Kidney (tissue), 14 donors: ENCODE data around the gene SLC22A23. TPM values are rescaled to one million over a fixed set of nuclear protein-coding genes. Genes with fewer than 3 reads are reported as not detected.

Experiments
- DNase-seq, 5 donors: peaks; one replicate each; pipeline ENCODE4 v3.0.0-alpha.2; 2013 to 2020
- FAIRE-seq: peaks from 2 replicates; lab custom pipeline; 2012; peaks lifted over from hg19 to GRCh38; lab: Jason Lieb, UNC
- H3K27ac ChIP-seq, 2 donors: one replicate each; pipeline ENCODE4 v1.7.0; 2013; ENCODE audit warnings: low read depth in 2 of 2, low read length in 2 of 2, inconsistent platforms in 1 of 2
- H3K27me3 ChIP-seq: one replicate; pipeline ENCODE4 v1.7.1; 2013; ENCODE audit warnings: low read length, inconsistent platforms; ENCODE audit not compliant: control insufficient read depth, insufficient read depth
- H3K36me3 ChIP-seq, 3 donors: one replicate each; pipeline versions ENCODE4 v1.7.0 to v1.7.1; 2013; ENCODE audit warnings: low read length in 3 of 3, control low read depth in 1 of 3, inconsistent platforms in 1 of 3; ENCODE audit not compliant: insufficient read depth in 3 of 3, control insufficient read depth in 2 of 3
- H3K4me1 ChIP-seq, 3 donors: one replicate each; pipeline versions ENCODE4 v1.7.0 to v1.7.1; 2013; ENCODE audit warnings: low read length in 3 of 3, inconsistent platforms in 1 of 3, low read depth in 1 of 3; ENCODE audit not compliant: control insufficient read depth in 2 of 3, insufficient read depth in 2 of 3
- H3K4me3 ChIP-seq, 3 donors: one replicate each; pipeline versions ENCODE4 v1.7.0 to v1.8.1; 2013; ENCODE audit warnings: low read length in 3 of 3, control low read depth in 1 of 3, inconsistent platforms in 1 of 3
- H3K9ac ChIP-seq, 3 donors: one replicate each; pipeline versions ENCODE4 v1.7.0 to v1.7.1; 2013; ENCODE audit warnings: low read length in 3 of 3, control low read depth in 1 of 3, inconsistent platforms in 1 of 3
- H3K9me3 ChIP-seq, 3 donors: one replicate each; pipeline versions ENCODE4 v1.7.0 to v1.7.1; 2013; ENCODE audit warnings: low read length in 3 of 3, control low read depth in 1 of 3, inconsistent platforms in 1 of 3; ENCODE audit not compliant: control insufficient read depth in 2 of 3, insufficient read depth in 1 of 3
- CTCF ChIP-seq: IDR thresholded peaks from 3 replicates; pipeline ENCODE4 v1.5.1; 2012; ENCODE audit warnings: mild to moderate bottlenecking, moderate library complexity, borderline replicate concordance; ENCODE audit not compliant: insufficient read depth; ENCODE audit errors: extremely low read depth
- intact Hi-C: fragments of 100-400 bp; cut with DNase I; formaldehyde crosslinking; loops from one replicate; pipeline ENCODE4 v1.11.1; 2022
- polyA plus RNA-seq: library from polyadenylated mRNA; stranded (reverse); fragments of 350-450 nt; fragmentation: Illumina TruSeq; extraction: RNeasy Lipid Tissue Mini Kit (QIAGEN cat#74804); gene quantifications from one replicate; pipeline ENCODE4 v1.2.3, GENCODE V29; 2014; ENCODE audit warnings: low read depth, low replicate concordance; ENCODE audit not compliant: insufficient read depth
- total RNA-seq: library from RNA; stranded (reverse); fragmentation: NEBNext Ultra II Directional; extraction: Animal tissue kit (Norgen Biotek cat#: 25700); gene quantifications from one replicate; pipeline ENCODE4 v1.2.1, GENCODE V29; 2021
- donor health status: control.
- donor health status: control.
- donor health status: control.
- donor health status: control.
- donor health status: control.
- donor health status: DM: yes; HTN: yes; CAD: no.
- donor health status: Normal renal cell carcinoma (clear cell type).

SLC22A23 gene
- total and polyA plus RNA-seq, 2 donors from 2014 or later = 5.3 to 5.7 TPM

GRCh38 chr6:3428700-3429099, 28.1 kb downstream of the SLC22A23 start:
- Histone ChIP-seq H3K27ac (no peak overlapping the region), H3K27me3 (no peaks in the 10 kb centered on the region)

GRCh38 chr6:3428247-3428646, 28.6 kb downstream of the SLC22A23 start:
- FAIRE-seq (no peak), DNase-seq (no peak)
- Histone ChIP-seq H3K9ac (no peak overlapping the region), H3K4me3 (no peak overlapping the region), H3K9me3 (no peaks in the 10 kb centered on the region), H3K36me3 (no peaks in the 10 kb centered on the region), H3K4me1 (peaks cover 4 to 16% (median 15%) of the 10 kb centered on the region in 3 donors), H3K27ac (no peak overlapping the region), H3K27me3 (no peaks in the 10 kb centered on the region)
- no peak for TF ChIP-seq CTCF
- intact Hi-C loops = no loop called here

More at GRCh38 chr6:3428700-3429099, 28.1 kb downstream of the SLC22A23 start:
- peaks cover 4 to 16% (median 15%) of the 10 kb centered on the region in 3 donors for H3K4me1 ChIP-seq
- intact Hi-C loops = no loop called here
- no peak overlapping the region for H3K4me3 ChIP-seq
- FAIRE-seq (no peak), DNase-seq (peak in 1 of 5 donors; percentile 0)
- no peaks in the 10 kb centered on the region for H3K36me3 ChIP-seq
- H3K9ac ChIP-seq = no peak overlapping the region
- no peak for TF ChIP-seq CTCF
- no peaks in the 10 kb centered on the region for H3K9me3 ChIP-seq

DNA sequence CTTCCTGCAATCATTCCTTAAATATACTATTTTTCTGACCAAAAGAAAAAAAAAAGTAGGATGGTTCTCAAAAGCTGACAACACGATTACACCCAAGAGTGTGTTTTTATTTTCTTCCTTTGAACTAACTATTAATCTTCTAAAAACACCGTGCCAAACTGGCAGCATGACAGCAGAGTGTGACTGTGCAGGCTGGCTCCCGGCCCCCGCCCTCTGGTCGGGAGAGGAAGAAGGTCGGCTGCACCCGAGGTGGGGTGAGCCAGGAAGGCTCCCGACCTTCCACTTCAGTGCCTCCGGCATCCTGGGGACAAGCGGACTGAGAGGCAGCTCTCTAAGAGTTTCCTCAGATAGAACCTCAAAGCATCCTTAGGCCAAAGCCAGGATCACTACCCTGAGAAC, 29.2 kb downstream of the SLC22A23 start:
- Histone ChIP-seq H3K27ac (no peak overlapping the region), H3K9ac (no peak overlapping the region), H3K27me3 (no peaks in the 10 kb centered on the region), H3K9me3 (no peaks in the 10 kb centered on the region), H3K36me3 (no peaks in the 10 kb centered on the region), H3K4me1 (peaks cover 4 to 16% (median 15%) of the 10 kb centered on the region in 3 donors), H3K4me3 (no peak overlapping the region)
- FAIRE-seq = no peak
- DNase-seq = peak in 3 of 5 donors; percentile 33 to 78 (median 34)
- intact Hi-C loops = no loop called here
- no peak for TF ChIP-seq CTCF
